GDM1 (cell line): ENCODE data around the gene MAP2.

Experiments used
- DNase-seq: peaks from one replicate; lab custom pipeline; 2025; lab: John Stamatoyannopoulos, UW

The MAP2 gene

GRCh38 chr2:209425471-209426071 lies 1.7 kb downstream of the MAP2 start:
- no peak for DNase-seq

- DNase-seq: no peak
Observed at GRCh38 chr2:209426432-209426831, 2.6 kb downstream of the MAP2 start.

GRCh38 chr2:209431701-209432100 lies 7.9 kb downstream of the MAP2 start:
- DNase-seq: no peak

- no peak for DNase-seq
Observed at GRCh38 chr2:209441541-209441940, 17.7 kb downstream of the MAP2 start.

- no peak for DNase-seq
Observed at GRCh38 chr2:209442939-209443338, 19.1 kb downstream of the MAP2 start.

GRCh38 chr2:209445485-209445884 lies 21.6 kb downstream of the MAP2 start:
- DNase-seq: no peak

GRCh38 chr2:209451209-209451834 lies 27.5 kb downstream of the MAP2 start:
- no peak for DNase-seq

GRCh38 chr2:209456489-209456888 lies 32.6 kb downstream of the MAP2 start:
- DNase-seq: no peak

- DNase-seq: no peak
Observed at GRCh38 chr2:209458008-209458979, 34.4 kb downstream of the MAP2 start.

- no peak for DNase-seq
Observed at GRCh38 chr2:209459359-209459758, 35.5 kb downstream of the MAP2 start.

GRCh38 chr2:209460151-209460761 lies 36.4 kb downstream of the MAP2 start:
- DNase-seq: no peak

- no peak for DNase-seq
Observed at GRCh38 chr2:209463226-209463625, 39.4 kb downstream of the MAP2 start.

- no peak for DNase-seq
Observed at GRCh38 chr2:209463835-209464234, 40.0 kb downstream of the MAP2 start.

GRCh38 chr2:209468846-209469245 lies 45.0 kb downstream of the MAP2 start:
- no peak for DNase-seq

- DNase-seq: no peak
Observed at GRCh38 chr2:209469481-209469880, 45.6 kb downstream of the MAP2 start.

GRCh38 chr2:209470466-209470865 lies 46.6 kb downstream of the MAP2 start:
- DNase-seq: no peak

GRCh38 chr2:209471037-209471436 lies 47.2 kb downstream of the MAP2 start:
- DNase-seq: no peak

- DNase-seq: no peak
Observed at GRCh38 chr2:209472112-209472832, 48.4 kb downstream of the MAP2 start.

- no peak for DNase-seq
Observed at GRCh38 chr2:209472871-209473270, 49.0 kb downstream of the MAP2 start.

- DNase-seq: no peak
Observed at GRCh38 chr2:209473930-209474419, 50.1 kb downstream of the MAP2 start.

- DNase-seq: no peak
Observed at GRCh38 chr2:209474960-209475359, 51.1 kb downstream of the MAP2 start.
